Spleen (tissue), 11 donors: ENCODE results near the gene EXOC4. TPM values are rescaled to one million over a fixed set of nuclear protein-coding genes. Genes with fewer than 3 reads are reported as not detected.

Experiments
- DNase-seq: peaks from one replicate; pipeline ENCODE4 v3.0.0-alpha.2; 2020
- H3K27ac ChIP-seq, 8 donors: fragments of 200-600 bp; sonication (generic) in 7 of 8; 1 replicate in 4 of 8; 2 replicates in 4 of 8; pipeline versions ENCODE4 v1.5.0 to v1.8.0; 2016 to 2021; ENCODE audit warnings: inconsistent platforms in 4 of 8, mild to moderate bottlenecking in 4 of 8, moderate library complexity in 1 of 8
- H3K27me3 ChIP-seq, 7 donors: fragments of 200-600 bp; sonication (generic) in 6 of 7; replicated peaks in 1 of 7; 1 replicate in 4 of 7; 2 replicates in 3 of 7; pipeline versions ENCODE4 v1.5.0 to v1.8.0; 2016 to 2021; ENCODE audit warnings: inconsistent platforms in 3 of 7, mild to moderate bottlenecking in 1 of 7
- H3K36me3 ChIP-seq, 6 donors: fragments of 200-600 bp; sonication (generic) in 5 of 6; 1 replicate in 4 of 6; 2 replicates in 2 of 6; pipeline versions ENCODE4 v1.5.0 to v1.8.0; 2016 to 2021; ENCODE audit warnings: inconsistent platforms in 2 of 6
- H3K4me1 ChIP-seq, 6 donors: fragments of 200-600 bp; sonication (generic) in 5 of 6; 1 replicate in 3 of 6; 2 replicates in 3 of 6; pipeline versions ENCODE4 v1.5.0 to v1.8.0; 2016 to 2021; ENCODE audit warnings: inconsistent platforms in 3 of 6
- H3K4me3 ChIP-seq, 8 donors: fragments of 200-600 bp; sonication (generic) in 7 of 8; 1 replicate in 4 of 8; 2 replicates in 4 of 8; pipeline versions ENCODE4 v1.5.0 to v1.8.0; 2016 to 2021; ENCODE audit warnings: inconsistent platforms in 4 of 8, mild to moderate bottlenecking in 4 of 8, moderate library complexity in 2 of 8
- H3K9me3 ChIP-seq, 8 donors: fragments of 200-600 bp; sonication (generic) in 7 of 8; 1 replicate in 4 of 8; 2 replicates in 4 of 8; pipeline versions ENCODE4 v1.5.0 to v1.8.0; 2016 to 2021; ENCODE audit warnings: inconsistent platforms in 4 of 8
- POLR2A ChIP-seq, 3 donors: fragments of 450-650 bp; IDR thresholded peaks; one replicate each; pipeline ENCODE4 v1.5.1; 2017; ENCODE audit warnings: antibody characterized with exemption in 3 of 3, mild to moderate bottlenecking in 1 of 3
- POLR2AphosphoS5 ChIP-seq, 3 donors: sonication (generic); formaldehyde crosslinking; IDR thresholded peaks; one replicate each; pipeline ENCODE4 v1.5.1; 2017; ENCODE audit warnings: antibody characterized with exemption in 3 of 3
- WGBS, 5 donors: extraction: QIAGEN DNeasy Blood & Tissue Kit in 3 of 5; methylation state at CpG; one replicate each; pipeline versions ENCODE4 v1.1.5 to v1.1.7; 2013 to 2018; 5-methylcytosine and 5-hydroxymethylcytosine counted together
- intact Hi-C: fragments of 100-400 bp; cut with DNase I; formaldehyde crosslinking; loops from one replicate; pipeline ENCODE4 v1.15.0; 2023; ENCODE audit warnings: low total_unique reads
- polyA plus RNA-seq, 3 donors: library from polyadenylated mRNA; stranded (reverse); fragments of 200-250 nt; gene quantifications; one replicate each; pipeline ENCODE4 v1.2.1, GENCODE V29; 2013
- total RNA-seq, 7 donors: library from RNA; depleted of rRNA in 3 of 7; stranded (reverse); fragments of >200 nt in 3 of 7; fragmentation: NEBNext Ultra II Directional in 4 of 7; extraction: Animal tissue kit (Norgen Biotek cat#: 25700) in 4 of 7; gene quantifications; one replicate each; pipeline versions ENCODE4 v1.1.0 to v1.2.1, GENCODE V29; 2016 to 2021
- TF ChIP-seq, protein P1 (sequence below), 11 experiments: fragments of 200-600 bp in 7 of 11; fragments of 450-650 bp in 4 of 11; sonication (generic) in 4 of 11; IDR thresholded peaks in 8 of 11; conservative IDR thresholded peaks in 3 of 11; 1 replicate in 7 of 11; 2 replicates in 4 of 11; pipeline versions ENCODE4 v1.4.0 to v1.8.0; 2016 to 2021; ENCODE audit warnings: antibody characterized with exemption in 11 of 11, inconsistent platforms in 4 of 11, mild to moderate bottlenecking in 1 of 11
- donor health status: healthy with polysubstance abuse.
- donor health status: DM: no; HTN: no; CAD: no; lungs with moderate emphysema.
- donor health status: DM: no; HTN: no; CAD: no.
- donor health status: Bipolar disorder and iron deficiency.
- donor health status: healthy.
- donor health status: DM: no; HTN: no; CAD: no.
- donor health status: DM: yes; HTN: yes; CAD: no.

Gene EXOC4
- total and polyA plus RNA-seq, 10 donors: 14.1 to 138 (median 102) TPM

DNA sequence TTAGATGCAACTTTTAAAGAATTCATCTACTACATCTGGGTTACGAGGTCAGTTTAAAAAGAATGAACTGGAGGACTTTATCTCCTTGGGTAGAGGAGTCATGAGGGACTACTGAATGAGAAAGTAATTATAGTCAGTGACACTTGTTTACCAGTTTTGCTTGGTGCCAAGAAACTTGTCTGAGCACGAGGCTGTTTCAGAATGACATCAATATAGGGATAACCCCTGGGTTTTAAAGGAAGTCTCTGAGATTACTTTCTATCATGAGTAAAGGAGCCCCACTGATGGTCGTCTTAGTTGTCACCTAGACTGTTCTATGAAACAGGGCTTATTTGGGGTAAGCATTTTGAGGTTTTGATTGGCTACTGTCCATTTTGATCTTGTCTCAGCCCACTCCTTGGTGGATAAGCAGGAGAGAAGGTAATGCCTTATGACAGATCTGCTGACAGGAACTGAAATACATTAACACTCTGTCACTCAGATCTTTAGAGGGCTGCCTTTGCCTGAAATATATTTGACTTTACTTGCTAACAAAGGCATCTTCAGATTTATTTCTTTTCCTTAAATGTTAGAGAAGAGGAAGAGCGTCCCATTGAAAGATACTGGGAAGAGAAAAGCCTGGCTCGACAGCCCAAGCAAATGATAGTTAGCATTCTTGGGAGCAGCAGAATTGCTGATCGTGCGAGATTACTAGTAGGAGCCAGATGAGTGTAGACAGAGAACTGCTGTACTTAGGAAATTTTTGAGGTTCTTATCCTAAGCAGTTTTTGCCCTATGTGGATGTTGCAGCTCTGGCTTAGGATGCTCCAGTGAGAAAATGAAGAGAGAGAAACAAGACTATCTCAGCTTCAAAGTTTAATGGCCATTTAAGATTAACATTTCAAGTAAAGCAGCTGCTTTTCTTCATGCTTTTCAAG lies 575.1 kb downstream of the EXOC4 start:
- Histone ChIP-seq H3K4me1 (no peaks in the 10 kb centered on the region), H3K27me3 (no peaks in the 10 kb centered on the region), H3K4me3 (no peak overlapping the region), H3K9me3 (peaks cover 0 to 19% (median 17%) of the 10 kb centered on the region in 8 donors), H3K27ac (no peak overlapping the region), H3K36me3 (peaks cover 0 to 57% (median 0%) of the 10 kb centered on the region in 6 donors)
- intact Hi-C loops: no loop called here
- DNase-seq: no peak
- TF ChIP-seq, protein P1, sequence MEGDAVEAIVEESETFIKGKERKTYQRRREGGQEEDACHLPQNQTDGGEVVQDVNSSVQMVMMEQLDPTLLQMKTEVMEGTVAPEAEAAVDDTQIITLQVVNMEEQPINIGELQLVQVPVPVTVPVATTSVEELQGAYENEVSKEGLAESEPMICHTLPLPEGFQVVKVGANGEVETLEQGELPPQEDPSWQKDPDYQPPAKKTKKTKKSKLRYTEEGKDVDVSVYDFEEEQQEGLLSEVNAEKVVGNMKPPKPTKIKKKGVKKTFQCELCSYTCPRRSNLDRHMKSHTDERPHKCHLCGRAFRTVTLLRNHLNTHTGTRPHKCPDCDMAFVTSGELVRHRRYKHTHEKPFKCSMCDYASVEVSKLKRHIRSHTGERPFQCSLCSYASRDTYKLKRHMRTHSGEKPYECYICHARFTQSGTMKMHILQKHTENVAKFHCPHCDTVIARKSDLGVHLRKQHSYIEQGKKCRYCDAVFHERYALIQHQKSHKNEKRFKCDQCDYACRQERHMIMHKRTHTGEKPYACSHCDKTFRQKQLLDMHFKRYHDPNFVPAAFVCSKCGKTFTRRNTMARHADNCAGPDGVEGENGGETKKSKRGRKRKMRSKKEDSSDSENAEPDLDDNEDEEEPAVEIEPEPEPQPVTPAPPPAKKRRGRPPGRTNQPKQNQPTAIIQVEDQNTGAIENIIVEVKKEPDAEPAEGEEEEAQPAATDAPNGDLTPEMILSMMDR (IDR thresholded peaks at IDR 0.05 in 8 of 11, conservative IDR thresholded peaks at IDR 0.05 in 3 of 11): no peak
- TF ChIP-seq POLR2A (IDR thresholded peaks at IDR 0.05): no peak
- no peak for TF ChIP-seq POLR2AphosphoS5 (IDR thresholded peaks at IDR 0.05)
- WGBS, 5 donors: 80 to 89% (median 87%) methylated on average over 7 of the region's 7 CpGs

DNA sequence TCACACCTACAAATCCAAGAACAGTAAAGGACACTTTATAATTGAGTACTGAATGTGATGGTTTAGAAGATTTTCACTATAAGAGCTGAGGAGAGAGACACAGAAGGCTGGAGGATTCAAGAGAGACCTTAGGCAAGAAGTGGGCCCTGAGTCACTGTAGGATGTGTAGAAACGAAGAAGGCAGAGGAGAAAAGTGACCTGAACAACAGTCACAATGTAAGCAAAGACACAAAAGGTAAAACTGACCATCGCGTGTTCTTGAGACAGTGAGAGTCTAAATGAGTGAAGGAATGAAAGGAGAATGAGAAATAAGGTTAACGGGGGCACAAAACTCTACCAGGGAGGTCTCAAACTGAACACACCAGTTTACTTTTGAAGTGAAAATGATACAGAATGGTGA lies 576.0 kb downstream of the EXOC4 start:
- 94 to 98% (median 97%) methylated on average over 4 of the region's 4 CpGs for WGBS, 5 donors
- TF ChIP-seq POLR2A (IDR thresholded peaks at IDR 0.05) (no peak), POLR2AphosphoS5 (IDR thresholded peaks at IDR 0.05) (no peak)
- TF ChIP-seq, protein P1 (IDR thresholded peaks at IDR 0.05 in 8 of 11, conservative IDR thresholded peaks at IDR 0.05 in 3 of 11): no peak
- H3K36me3 ChIP-seq: peaks cover 0 to 54% (median 0%) of the 10 kb centered on the region in 6 donors
- no peak overlapping the region for H3K27ac ChIP-seq
- intact Hi-C loops: no loop called here
- H3K4me3 ChIP-seq: no peak overlapping the region
- no peak for DNase-seq
- H3K4me1 ChIP-seq: no peaks in the 10 kb centered on the region
- no peaks in the 10 kb centered on the region for H3K27me3 ChIP-seq
- H3K9me3 ChIP-seq: peaks cover 0 to 19% (median 17%) of the 10 kb centered on the region in 8 donors

DNA sequence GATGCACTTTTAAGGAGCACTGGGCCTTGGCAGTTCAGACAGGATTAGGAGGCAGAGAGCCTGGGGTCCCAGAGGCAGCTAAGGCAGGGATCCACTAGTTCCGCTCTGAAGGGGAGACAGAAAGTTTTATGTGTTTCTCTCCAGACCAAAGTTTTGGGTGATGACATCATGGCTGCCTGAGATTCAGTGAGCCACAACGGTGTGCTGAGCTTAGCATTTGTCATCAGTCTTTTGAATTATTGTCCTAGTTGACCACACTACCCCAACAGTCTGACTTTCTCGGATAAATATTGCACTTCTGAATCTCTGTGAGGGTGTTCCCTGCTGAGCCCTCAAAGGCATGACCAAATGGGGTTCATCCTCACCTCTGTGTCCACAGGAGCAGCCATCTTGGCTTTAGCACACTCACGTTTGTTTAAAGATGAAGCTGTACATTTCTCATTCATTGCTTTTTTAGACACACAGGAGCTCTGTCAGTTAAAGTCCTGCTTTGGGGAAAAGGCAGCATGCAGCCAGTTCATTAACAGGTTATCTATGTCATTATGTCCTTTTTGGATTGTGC lies 576.5 kb downstream of the EXOC4 start:
- intact Hi-C loops: no loop called here
- Histone ChIP-seq H3K4me1 (no peaks in the 10 kb centered on the region), H3K36me3 (peaks cover 0 to 50% (median 0%) of the 10 kb centered on the region in 6 donors), H3K9me3 (peaks cover 0 to 19% (median 17%) of the 10 kb centered on the region in 8 donors), H3K27me3 (no peaks in the 10 kb centered on the region), H3K27ac (no peak overlapping the region), H3K4me3 (no peak overlapping the region)
- WGBS, 5 donors: 93 to 96% (median 95%) methylated on average over 4 of the region's 4 CpGs
- no peak for DNase-seq
- no peak for TF ChIP-seq POLR2AphosphoS5 (IDR thresholded peaks at IDR 0.05)
- no peak for TF ChIP-seq POLR2A (IDR thresholded peaks at IDR 0.05)
- TF ChIP-seq, protein P1 (IDR thresholded peaks at IDR 0.05 in 8 of 11, conservative IDR thresholded peaks at IDR 0.05 in 3 of 11): no peak

DNA sequence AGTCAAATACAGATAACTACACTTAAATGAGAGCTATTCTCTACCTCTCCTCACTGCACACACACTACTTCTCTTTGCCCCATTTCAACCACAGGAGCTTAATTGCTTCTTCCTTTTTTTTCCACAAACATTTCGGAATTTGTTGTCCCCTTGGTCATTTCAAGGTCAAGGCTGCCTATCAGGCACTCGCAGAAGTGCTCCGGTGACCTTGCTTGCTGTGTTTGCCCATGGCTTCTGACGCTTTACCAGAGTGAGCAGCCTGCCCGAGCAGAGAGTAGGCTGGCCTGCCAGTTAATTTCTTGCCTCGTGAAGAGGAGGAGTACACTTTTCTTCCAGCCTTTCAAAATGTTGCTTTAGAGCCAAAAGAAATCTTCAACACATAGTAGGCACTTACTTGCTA lies 577.2 kb downstream of the EXOC4 start:
- Histone ChIP-seq H3K27me3 (no peaks in the 10 kb centered on the region), H3K4me3 (no peak overlapping the region), H3K4me1 (no peaks in the 10 kb centered on the region), H3K36me3 (peaks cover 0 to 47% (median 0%) of the 10 kb centered on the region in 6 donors), H3K9me3 (peaks cover 0 to 19% (median 17%) of the 10 kb centered on the region in 8 donors), H3K27ac (no peak overlapping the region)
- intact Hi-C loops: no loop called here
- TF ChIP-seq, protein P1 (IDR thresholded peaks at IDR 0.05 in 8 of 11, conservative IDR thresholded peaks at IDR 0.05 in 3 of 11): no peak
- TF ChIP-seq POLR2A (IDR thresholded peaks at IDR 0.05): no peak
- TF ChIP-seq POLR2AphosphoS5 (IDR thresholded peaks at IDR 0.05): peak in 1 of 3 donors; percentile 47
- no peak for DNase-seq
- WGBS, 5 donors: 75 to 94% (median 81%) methylated on average over 6 of the region's 6 CpGs
